WTC11 (cell line): ENCODE measurements around the gene CEP19. TPM values are rescaled to one million over a fixed set of nuclear protein-coding genes. Genes with fewer than 3 reads are reported as not detected.

Experiments
- ATAC-seq: fragments of 200-7000 bp; cut with Tn5 transposase; 2 replicates; pipeline ENCODE4 v1.10.0; 2021; ENCODE audit warnings: mild to moderate bottlenecking, moderate library complexity
- CTCF ChIA-PET: fragments of 300-600 bp; sonication (Branson Sonifier 250); formaldehyde crosslinking; loops from one replicate; lab custom pipeline; 2021; ENCODE audit warnings: antibody characterized with exemption; lab: Charles Lee
- POLR2A ChIA-PET: fragments of 350-600 bp; sonication (Branson Sonifier 250); formaldehyde crosslinking; loops from one replicate; lab custom pipeline; 2021; ENCODE audit warnings: antibody characterized with exemption; lab: Charles Lee
- DNase-seq: peaks from one replicate; pipeline ENCODE4 v3.0.0; 2021; ENCODE audit warnings: low spot score
- H3K27ac Mint-ChIP-seq: 2 replicates; pipeline ENCODE4 v1.8.0; 2021; ENCODE audit warnings: mixed read lengths
- H3K27me3 Mint-ChIP-seq: 2 replicates; pipeline ENCODE4 v1.8.0; 2021; ENCODE audit warnings: low read depth, mild to moderate bottlenecking, moderate library complexity, mixed read lengths
- H3K36me3 Mint-ChIP-seq: 2 replicates; pipeline ENCODE4 v1.8.0; 2021; ENCODE audit warnings: mixed read lengths
- H3K4me1 Mint-ChIP-seq: 2 replicates; pipeline ENCODE4 v1.8.0; 2022; ENCODE audit warnings: mixed read lengths
- H3K4me3 Mint-ChIP-seq: 2 replicates; pipeline ENCODE4 v1.8.0; 2021; ENCODE audit warnings: mild to moderate bottlenecking, moderate library complexity, mixed read lengths
- H3K9me3 Mint-ChIP-seq: 2 replicates; pipeline ENCODE4 v1.8.0; 2021; ENCODE audit warnings: mixed read lengths
- CBFB ChIP-seq: sonication (generic); formaldehyde crosslinking; IDR thresholded peaks from 2 replicates; pipeline ENCODE4 v1.8.1; 2022; ENCODE audit warnings: mild to moderate bottlenecking, low read depth, missing genetic modification reagents
- E2F4 ChIP-seq: sonication (generic); formaldehyde crosslinking; IDR thresholded peaks from 2 replicates; pipeline ENCODE4 v1.8.1; 2022; ENCODE audit warnings: low read depth, mild to moderate bottlenecking, moderate library complexity, missing genetic modification reagents, borderline replicate concordance
- ELF4 ChIP-seq: sonication (generic); formaldehyde crosslinking; IDR thresholded peaks from 2 replicates; pipeline ENCODE4 v1.8.1; 2022; ENCODE audit warnings: low read depth, mild to moderate bottlenecking, moderate library complexity, missing genetic modification reagents
- ESRRA ChIP-seq: sonication (generic); formaldehyde crosslinking; IDR thresholded peaks from 2 replicates; pipeline ENCODE4 v1.8.1; 2022; ENCODE audit warnings: mild to moderate bottlenecking, missing genetic modification reagents, borderline replicate concordance
- GABPB1 ChIP-seq: sonication (generic); formaldehyde crosslinking; IDR thresholded peaks from 2 replicates; pipeline ENCODE4 v1.8.1; 2023; ENCODE audit warnings: mild to moderate bottlenecking, missing genetic modification reagents
- IRF2 ChIP-seq: sonication (generic); formaldehyde crosslinking; IDR thresholded peaks from 2 replicates; pipeline ENCODE4 v1.8.0; 2022; ENCODE audit warnings: low read depth, missing genetic modification reagents, borderline replicate concordance
- JAZF1 ChIP-seq: fragments of 250-450 bp; sonication (Bioruptor Pico); IDR thresholded peaks from 2 replicates; pipeline ENCODE4 v1.9.0; 2021; ENCODE audit warnings: moderate library complexity, mild to moderate bottlenecking, inconsistent platforms
- KAT7 ChIP-seq: sonication (generic); formaldehyde crosslinking; IDR thresholded peaks from 2 replicates; pipeline ENCODE4 v1.8.1; 2023; ENCODE audit warnings: missing genetic modification reagents, mild to moderate bottlenecking, borderline replicate concordance
- MYBL2 ChIP-seq: sonication (generic); formaldehyde crosslinking; IDR thresholded peaks from 2 replicates; pipeline ENCODE4 v1.8.1; 2023; ENCODE audit warnings: mild to moderate bottlenecking, moderate library complexity, missing genetic modification reagents
- NFE2L1 ChIP-seq: sonication (generic); formaldehyde crosslinking; IDR thresholded peaks from 2 replicates; pipeline ENCODE4 v1.8.1; 2023; ENCODE audit warnings: missing genetic modification reagents
- PRRX2 ChIP-seq: fragments of 250-450 bp; sonication (Bioruptor Pico); IDR thresholded peaks from 2 replicates; pipeline ENCODE4 v1.8.0; 2021; ENCODE audit warnings: mild to moderate bottlenecking
- RELA ChIP-seq: sonication (generic); formaldehyde crosslinking; IDR thresholded peaks from 2 replicates; pipeline ENCODE4 v1.8.1; 2022; ENCODE audit warnings: missing genetic modification reagents, mild to moderate bottlenecking, borderline replicate concordance
- ZBTB43 ChIP-seq: sonication (generic); formaldehyde crosslinking; IDR thresholded peaks from 2 replicates; pipeline ENCODE4 v1.8.1; 2023; ENCODE audit warnings: mild to moderate bottlenecking, missing genetic modification reagents
- ZNF281 ChIP-seq: sonication (generic); formaldehyde crosslinking; IDR thresholded peaks from 2 replicates; pipeline ENCODE4 v1.8.0; 2023; ENCODE audit warnings: mild to moderate bottlenecking, missing genetic modification reagents
- total RNA-seq: library from RNA; stranded (reverse); gene quantifications from 3 replicates; pipeline ENCODE4 v1.2.3, GENCODE V29; 2021
- TF ChIP-seq, protein P1 (sequence below): sonication (generic); formaldehyde crosslinking; IDR thresholded peaks from 2 replicates; pipeline ENCODE4 v1.8.1; 2023; ENCODE audit warnings: mild to moderate bottlenecking, missing genetic modification reagents, moderate library complexity
- TF ChIP-seq, protein P2 (sequence below): sonication (generic); formaldehyde crosslinking; IDR thresholded peaks from 2 replicates; pipeline ENCODE4 v1.8.0; 2023; ENCODE audit warnings: missing genetic modification reagents
- TF ChIP-seq, protein P3 (sequence below): fragments of 250-450 bp; sonication (Bioruptor Pico); conservative IDR thresholded peaks from 2 replicates; pipeline ENCODE4 v1.9.0; 2021; ENCODE audit warnings: mild to moderate bottlenecking
- TF ChIP-seq, protein P4 (sequence below): sonication (generic); formaldehyde crosslinking; IDR thresholded peaks from 2 replicates; pipeline ENCODE4 v1.8.1; 2023; ENCODE audit warnings: mild to moderate bottlenecking, missing genetic modification reagents, borderline replicate concordance

CEP19 gene
- total RNA-seq, 1 experiment from 2014 or later = 1.5 TPM

DNA sequence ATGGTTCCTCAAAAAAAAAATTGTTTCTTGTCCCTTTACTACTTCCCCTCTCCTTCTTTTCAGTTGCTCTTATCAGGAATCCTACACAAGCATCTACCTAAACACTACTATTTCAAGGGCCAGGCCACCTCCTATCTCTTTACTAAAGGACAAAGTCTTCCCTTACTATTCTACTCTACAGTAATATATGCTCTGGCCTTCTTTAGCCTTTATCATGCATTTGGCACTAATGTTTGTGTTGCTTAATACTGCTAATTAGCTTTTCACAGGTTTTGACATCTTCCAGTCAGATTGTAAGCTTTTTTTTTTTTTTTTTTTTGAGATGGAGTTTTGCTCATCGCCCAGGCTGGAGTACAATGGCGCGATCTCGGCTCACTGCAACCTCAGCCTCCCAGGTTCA lies 5.3 kb downstream of the CEP19 start:
- ChIA-PET POLR2A (interaction anchor here (0.7 to 1.2 kb wide), 2 partner anchors 34 to 55 kb away, joined by 4 to 6 read pairs; no protein-coding TSS in a partner anchor), CTCF (no interaction called here)
- TF ChIP-seq E2F4 (CRISPR knock-in tag) = no peak
- no peaks in the 10 kb centered on the region for H3K36me3 Mint-ChIP-seq
- no peak for DNase-seq
- no peaks in the 10 kb centered on the region for H3K9me3 Mint-ChIP-seq
- peaks cover 16% of the 10 kb centered on the region for H3K27me3 Mint-ChIP-seq
- no peak for ATAC-seq
- peaks cover 3% of the 10 kb centered on the region; the same call in 1 of the 2 replicates for H3K4me1 Mint-ChIP-seq
- H3K4me3 Mint-ChIP-seq = no peak overlapping the region
- no peak overlapping the region for H3K27ac Mint-ChIP-seq

DNA sequence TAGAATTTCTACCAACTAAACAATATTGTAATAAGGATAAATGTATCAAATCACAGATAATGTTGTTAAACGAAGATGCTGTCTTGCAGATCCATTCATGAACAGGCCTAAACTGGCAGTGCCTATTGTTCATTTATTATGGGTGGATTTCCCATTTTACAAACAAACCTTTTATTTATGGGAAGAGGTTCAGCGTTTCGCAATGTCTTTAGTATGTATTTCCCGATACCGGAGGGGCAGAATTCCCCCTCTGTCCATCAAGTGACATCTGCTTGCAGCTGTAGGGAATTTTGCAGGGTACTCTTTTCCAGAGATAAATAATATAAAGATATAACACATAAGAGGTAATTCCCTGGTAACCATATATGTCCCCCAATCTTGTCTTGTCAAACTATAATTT lies 5.7 kb downstream of the CEP19 start:
- ATAC-seq (no peak), DNase-seq (no peak)
- TF ChIP-seq E2F4 (CRISPR knock-in tag) (no peak), RELA (CRISPR knock-in tag) (no peak), ELF4 (CRISPR knock-in tag) (no peak), KAT7 (CRISPR knock-in tag) (no peak), JAZF1 (no peak), ESRRA (CRISPR knock-in tag) (no peak), ZBTB43 (CRISPR knock-in tag) (no peak), MYBL2 (CRISPR knock-in tag) (no peak), ZNF281 (no peak), NFE2L1 (no peak), PRRX2 (CRISPR knock-in tag) (no peak), IRF2 (CRISPR knock-in tag) (no peak), CBFB (CRISPR knock-in tag) (no peak), GABPB1 (no peak)
- TF ChIP-seq, protein P1, sequence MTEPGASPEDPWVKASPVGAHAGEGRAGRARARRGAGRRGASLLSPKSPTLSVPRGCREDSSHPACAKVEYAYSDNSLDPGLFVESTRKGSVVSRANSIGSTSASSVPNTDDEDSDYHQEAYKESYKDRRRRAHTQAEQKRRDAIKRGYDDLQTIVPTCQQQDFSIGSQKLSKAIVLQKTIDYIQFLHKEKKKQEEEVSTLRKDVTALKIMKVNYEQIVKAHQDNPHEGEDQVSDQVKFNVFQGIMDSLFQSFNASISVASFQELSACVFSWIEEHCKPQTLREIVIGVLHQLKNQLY (CRISPR knock-in tag) = no peak
- TF ChIP-seq, protein P2, sequence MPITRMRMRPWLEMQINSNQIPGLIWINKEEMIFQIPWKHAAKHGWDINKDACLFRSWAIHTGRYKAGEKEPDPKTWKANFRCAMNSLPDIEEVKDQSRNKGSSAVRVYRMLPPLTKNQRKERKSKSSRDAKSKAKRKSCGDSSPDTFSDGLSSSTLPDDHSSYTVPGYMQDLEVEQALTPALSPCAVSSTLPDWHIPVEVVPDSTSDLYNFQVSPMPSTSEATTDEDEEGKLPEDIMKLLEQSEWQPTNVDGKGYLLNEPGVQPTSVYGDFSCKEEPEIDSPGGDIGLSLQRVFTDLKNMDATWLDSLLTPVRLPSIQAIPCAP (CRISPR knock-in tag) = no peak
- TF ChIP-seq, protein P3, sequence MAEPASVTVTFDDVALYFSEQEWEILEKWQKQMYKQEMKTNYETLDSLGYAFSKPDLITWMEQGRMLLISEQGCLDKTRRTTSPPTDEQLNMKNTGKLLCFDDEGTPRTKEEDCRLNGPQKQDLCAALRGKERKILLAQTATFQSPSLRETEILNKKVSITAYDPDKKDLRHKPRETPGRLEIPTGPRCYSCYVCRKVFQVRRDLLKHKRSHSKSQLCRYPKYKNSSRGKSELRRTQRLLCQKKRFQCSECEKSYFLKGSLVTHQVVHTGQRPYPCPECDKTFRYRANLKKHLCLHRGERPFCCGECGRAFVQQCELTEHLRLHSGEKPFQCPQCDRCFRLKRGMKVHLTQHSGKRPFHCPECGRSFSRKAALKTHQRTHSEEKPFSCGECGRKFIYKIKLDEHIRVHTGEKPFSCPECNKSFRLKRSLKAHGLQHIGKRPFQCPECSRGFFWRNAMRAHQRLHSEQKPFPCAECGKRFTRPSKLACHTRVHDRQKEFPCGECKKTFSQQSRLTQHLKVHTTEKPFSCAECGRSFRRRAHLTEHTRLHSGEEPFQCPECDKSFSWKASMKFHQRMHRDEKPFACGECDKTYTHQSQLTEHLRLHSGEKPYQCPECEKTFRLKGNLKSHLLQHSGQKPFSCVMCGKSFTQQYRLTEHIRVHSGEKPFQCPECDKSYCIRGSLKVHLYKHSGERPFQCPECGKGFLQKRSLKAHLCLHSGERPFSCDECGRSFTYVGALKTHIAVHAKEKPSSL = no peak
- TF ChIP-seq, protein P4, sequence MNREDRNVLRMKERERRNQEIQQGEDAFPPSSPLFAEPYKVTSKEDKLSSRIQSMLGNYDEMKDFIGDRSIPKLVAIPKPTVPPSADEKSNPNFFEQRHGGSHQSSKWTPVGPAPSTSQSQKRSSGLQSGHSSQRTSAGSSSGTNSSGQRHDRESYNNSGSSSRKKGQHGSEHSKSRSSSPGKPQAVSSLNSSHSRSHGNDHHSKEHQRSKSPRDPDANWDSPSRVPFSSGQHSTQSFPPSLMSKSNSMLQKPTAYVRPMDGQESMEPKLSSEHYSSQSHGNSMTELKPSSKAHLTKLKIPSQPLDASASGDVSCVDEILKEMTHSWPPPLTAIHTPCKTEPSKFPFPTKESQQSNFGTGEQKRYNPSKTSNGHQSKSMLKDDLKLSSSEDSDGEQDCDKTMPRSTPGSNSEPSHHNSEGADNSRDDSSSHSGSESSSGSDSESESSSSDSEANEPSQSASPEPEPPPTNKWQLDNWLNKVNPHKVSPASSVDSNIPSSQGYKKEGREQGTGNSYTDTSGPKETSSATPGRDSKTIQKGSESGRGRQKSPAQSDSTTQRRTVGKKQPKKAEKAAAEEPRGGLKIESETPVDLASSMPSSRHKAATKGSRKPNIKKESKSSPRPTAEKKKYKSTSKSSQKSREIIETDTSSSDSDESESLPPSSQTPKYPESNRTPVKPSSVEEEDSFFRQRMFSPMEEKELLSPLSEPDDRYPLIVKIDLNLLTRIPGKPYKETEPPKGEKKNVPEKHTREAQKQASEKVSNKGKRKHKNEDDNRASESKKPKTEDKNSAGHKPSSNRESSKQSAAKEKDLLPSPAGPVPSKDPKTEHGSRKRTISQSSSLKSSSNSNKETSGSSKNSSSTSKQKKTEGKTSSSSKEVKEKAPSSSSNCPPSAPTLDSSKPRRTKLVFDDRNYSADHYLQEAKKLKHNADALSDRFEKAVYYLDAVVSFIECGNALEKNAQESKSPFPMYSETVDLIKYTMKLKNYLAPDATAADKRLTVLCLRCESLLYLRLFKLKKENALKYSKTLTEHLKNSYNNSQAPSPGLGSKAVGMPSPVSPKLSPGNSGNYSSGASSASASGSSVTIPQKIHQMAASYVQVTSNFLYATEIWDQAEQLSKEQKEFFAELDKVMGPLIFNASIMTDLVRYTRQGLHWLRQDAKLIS (CRISPR knock-in tag) = no peak
- Mint-ChIP-seq H3K9me3 (no peaks in the 10 kb centered on the region), H3K4me3 (no peak overlapping the region), H3K27ac (no peak overlapping the region), H3K36me3 (no peaks in the 10 kb centered on the region), H3K27me3 (peaks cover 12% of the 10 kb centered on the region), H3K4me1 (no peaks in the 10 kb centered on the region)
- ChIA-PET POLR2A (interaction anchor here (0.7 to 1.2 kb wide), 2 partner anchors 34 to 55 kb away, joined by 4 to 6 read pairs; no protein-coding TSS in a partner anchor), CTCF (no interaction called here)
